Measurements from ENCODE around the gene ZMYM3.

Gene ZMYM3

GRCh38 chrX:71296806-71297205 lies 42.9 kb upstream of the ZMYM3 start:
- ChIA-PET POLR2A (interaction anchor here (0.6 kb wide), 1 partner anchor 14 kb away, joined by 3 read pairs; the partner anchor contains the start of gene NONO), CTCF (no interaction called here)
- TF ChIP-seq FOXA1 (IDR thresholded peaks at IDR 0.05) (no peak), TARDBP (IDR thresholded peaks at IDR 0.05) (no peak), L3MBTL2 (conservative IDR thresholded peaks at IDR 0.05) (no peak), PKNOX1 (IDR thresholded peaks at IDR 0.05) (no peak), CTBP1 (IDR thresholded peaks at IDR 0.05; ENCODE audit: borderline replicate concordance) (no peak), ELF4 (IDR thresholded peaks at IDR 0.05) (no peak), ARNT (IDR thresholded peaks at IDR 0.05) (no peak), NFRKB (IDR thresholded peaks at IDR 0.05) (no peak), LEF1 (IDR thresholded peaks at IDR 0.05; ENCODE audit: borderline replicate concordance) (no peak), SP1 (IDR thresholded peaks at IDR 0.05) (no peak)
- DNase-seq (ENCODE audit: extremely low spot score): no peak

GRCh38 chrX:71292669-71293365 lies 38.9 kb upstream of the ZMYM3 start:
- TF ChIP-seq ZNF384 (IDR thresholded peaks at IDR 0.05) (no peak), FOXM1 (IDR thresholded peaks at IDR 0.05; ENCODE audit: borderline replicate concordance) (no peak), ARNT (IDR thresholded peaks at IDR 0.05) (no peak), SP1 (IDR thresholded peaks at IDR 0.05) (no peak), LEF1 (IDR thresholded peaks at IDR 0.05; ENCODE audit: borderline replicate concordance) (no peak), PKNOX1 (IDR thresholded peaks at IDR 0.05) (no peak), L3MBTL2 (conservative IDR thresholded peaks at IDR 0.05) (no peak), CTBP1 (IDR thresholded peaks at IDR 0.05; ENCODE audit: borderline replicate concordance) (no peak), BHLHE40 (IDR thresholded peaks at IDR 0.05; ENCODE audit: borderline replicate concordance) (no peak), NFRKB (IDR thresholded peaks at IDR 0.05) (no peak), FOXA1 (IDR thresholded peaks at IDR 0.05) (no peak), TARDBP (IDR thresholded peaks at IDR 0.05) (no peak), HDGF (IDR thresholded peaks at IDR 0.05; ENCODE audit: borderline replicate concordance) (no peak)
- CTCF ChIA-PET: no interaction called here
- POLR2A ChIA-PET: interaction anchor here (0.6 to 1.8 kb wide), 2 partner anchors 9 to 240 kb away, joined by 3 to 6 read pairs; partner anchors contain the start of gene NONO
- DNase-seq (ENCODE audit: extremely low spot score): no peak

DNA sequence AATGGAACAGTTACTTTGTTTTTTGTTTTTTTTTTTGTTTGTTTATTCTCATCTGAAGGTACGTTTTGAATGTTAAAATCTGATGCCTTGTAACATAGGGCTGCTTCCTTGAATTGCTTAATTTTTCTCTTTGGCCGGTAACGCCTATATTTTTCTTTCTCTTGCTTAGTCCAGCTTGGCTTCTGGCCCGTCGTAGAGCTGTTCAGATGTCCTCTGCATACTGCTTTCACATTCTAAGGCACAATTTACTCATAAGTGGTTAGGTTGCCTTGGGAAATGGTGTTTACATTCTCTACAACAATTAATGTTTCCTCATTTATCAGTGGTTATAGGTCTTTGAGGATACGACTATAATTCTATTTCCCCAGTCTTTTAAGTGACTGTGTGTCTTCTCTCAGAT lies 37.4 kb upstream of the ZMYM3 start:
- TF ChIP-seq HDGF (IDR thresholded peaks at IDR 0.05; ENCODE audit: borderline replicate concordance) (no peak), ZNF384 (IDR thresholded peaks at IDR 0.05) (no peak), TARDBP (IDR thresholded peaks at IDR 0.05) (no peak), SP1 (IDR thresholded peaks at IDR 0.05) (no peak), LEF1 (IDR thresholded peaks at IDR 0.05; ENCODE audit: borderline replicate concordance) (no peak), ELF4 (IDR thresholded peaks at IDR 0.05) (no peak), SUZ12 (IDR thresholded peaks at IDR 0.05) (no peak), NFRKB (IDR thresholded peaks at IDR 0.05) (no peak), CTBP1 (IDR thresholded peaks at IDR 0.05; ENCODE audit: borderline replicate concordance) (no peak), PKNOX1 (IDR thresholded peaks at IDR 0.05) (no peak), L3MBTL2 (conservative IDR thresholded peaks at IDR 0.05) (no peak), BHLHE40 (IDR thresholded peaks at IDR 0.05; ENCODE audit: borderline replicate concordance) (no peak), FOXA1 (IDR thresholded peaks at IDR 0.05) (no peak), FOXK2 (IDR thresholded peaks at IDR 0.05) (no peak), ARNT (IDR thresholded peaks at IDR 0.05) (no peak), FOXM1 (IDR thresholded peaks at IDR 0.05; ENCODE audit: borderline replicate concordance) (no peak)
- POLR2A ChIA-PET: no interaction called here
- no peak for DNase-seq (ENCODE audit: extremely low spot score)
- CTCF ChIA-PET: no interaction called here

- ChIA-PET CTCF (no interaction called here), POLR2A (no interaction called here)
- TF ChIP-seq BHLHE40 (IDR thresholded peaks at IDR 0.05; ENCODE audit: borderline replicate concordance): no peak
- no peak for TF ChIP-seq HDGF (IDR thresholded peaks at IDR 0.05; ENCODE audit: borderline replicate concordance)
- TF ChIP-seq CTBP1 (IDR thresholded peaks at IDR 0.05; ENCODE audit: borderline replicate concordance): no peak
- TF ChIP-seq TARDBP (IDR thresholded peaks at IDR 0.05): no peak
- TF ChIP-seq SUZ12 (IDR thresholded peaks at IDR 0.05): no peak
- no peak for TF ChIP-seq NFRKB (IDR thresholded peaks at IDR 0.05)
- no peak for TF ChIP-seq ELF4 (IDR thresholded peaks at IDR 0.05)
- TF ChIP-seq ARNT (IDR thresholded peaks at IDR 0.05): no peak
- TF ChIP-seq FOXM1 (IDR thresholded peaks at IDR 0.05; ENCODE audit: borderline replicate concordance): no peak
- no peak for TF ChIP-seq ZNF384 (IDR thresholded peaks at IDR 0.05)
- no peak for TF ChIP-seq FOXA1 (IDR thresholded peaks at IDR 0.05)
- TF ChIP-seq LEF1 (IDR thresholded peaks at IDR 0.05; ENCODE audit: borderline replicate concordance): no peak
- TF ChIP-seq FOXK2 (IDR thresholded peaks at IDR 0.05): no peak
- TF ChIP-seq L3MBTL2 (conservative IDR thresholded peaks at IDR 0.05): no peak
- TF ChIP-seq PKNOX1 (IDR thresholded peaks at IDR 0.05): no peak
- TF ChIP-seq SP1 (IDR thresholded peaks at IDR 0.05): no peak
- no peak for DNase-seq (ENCODE audit: extremely low spot score)
These were observed 32.0 kb upstream of the ZMYM3 start for GRCh38 chrX:71285929-71286328.

GRCh38 chrX:71283403-71284143 lies 29.6 kb upstream of the ZMYM3 start, which contains the start of gene NONO:
Gene NONO (plus strand): TSS chrX:71283635. CDS start chrX:71290638, 7,003 bp downstream.
- POLR2A ChIA-PET: interaction anchor here (0.6 to 2.4 kb wide), 21 partner anchors 9 to 251 kb away, joined by 3 to 42 read pairs (median 4); partner anchors contain the start of genes ITGB1BP2, OGT, TAF1 and ZMYM3
- peak; percentile 88 for DNase-seq (ENCODE audit: extremely low spot score)
- no peak for TF ChIP-seq FOXA1 (IDR thresholded peaks at IDR 0.05)
- TF ChIP-seq L3MBTL2 (conservative IDR thresholded peaks at IDR 0.05): peak; percentile 68
- peak; percentile 99 for TF ChIP-seq PKNOX1 (IDR thresholded peaks at IDR 0.05)
- TF ChIP-seq ARNT (IDR thresholded peaks at IDR 0.05): no peak
- peak; percentile 70 for TF ChIP-seq ELF4 (IDR thresholded peaks at IDR 0.05)
- CTCF ChIA-PET: no interaction called here

All from HEK293T (cell line).